Measurements from ENCODE around the gene SLC2A10. TPM values are rescaled to one million over a fixed set of nuclear protein-coding genes. Genes with fewer than 3 reads are reported as not detected.

SLC2A10 gene
- total RNA-seq, 1 experiment from 2014 or later, result not detected

- ChIA-PET CTCF (no interaction called here), POLR2A (ENCODE audit: low non-redundant PET) (no interaction called here)
- DNase-seq (ENCODE audit: low spot score), result no peak
- no peaks in the 10 kb centered on the region for H3K9me3 ChIP-seq (ENCODE audit: low read depth, low read length, poor library complexity, severe bottlenecking)
- H3K4me1 ChIP-seq (ENCODE audit: insufficient read depth, low read length, poor library complexity, severe bottlenecking), result no peaks in the 10 kb centered on the region
- no peak overlapping the region for H3K27ac ChIP-seq (ENCODE audit: low read depth, low read length, poor library complexity, severe bottlenecking)
- H3K27me3 ChIP-seq (replicated peaks; ENCODE audit: insufficient read depth, low read depth, low read length, poor library complexity), result peaks cover 13% of the 10 kb centered on the region
- no peak overlapping the region for H3K4me3 ChIP-seq (ENCODE audit: low read depth, low read length, poor library complexity, severe bottlenecking)
- intact Hi-C loops (cut with micrococcal nuclease; ENCODE audit: unreplicated experiment), result no loop called here
- TF ChIP-seq, protein P1, sequence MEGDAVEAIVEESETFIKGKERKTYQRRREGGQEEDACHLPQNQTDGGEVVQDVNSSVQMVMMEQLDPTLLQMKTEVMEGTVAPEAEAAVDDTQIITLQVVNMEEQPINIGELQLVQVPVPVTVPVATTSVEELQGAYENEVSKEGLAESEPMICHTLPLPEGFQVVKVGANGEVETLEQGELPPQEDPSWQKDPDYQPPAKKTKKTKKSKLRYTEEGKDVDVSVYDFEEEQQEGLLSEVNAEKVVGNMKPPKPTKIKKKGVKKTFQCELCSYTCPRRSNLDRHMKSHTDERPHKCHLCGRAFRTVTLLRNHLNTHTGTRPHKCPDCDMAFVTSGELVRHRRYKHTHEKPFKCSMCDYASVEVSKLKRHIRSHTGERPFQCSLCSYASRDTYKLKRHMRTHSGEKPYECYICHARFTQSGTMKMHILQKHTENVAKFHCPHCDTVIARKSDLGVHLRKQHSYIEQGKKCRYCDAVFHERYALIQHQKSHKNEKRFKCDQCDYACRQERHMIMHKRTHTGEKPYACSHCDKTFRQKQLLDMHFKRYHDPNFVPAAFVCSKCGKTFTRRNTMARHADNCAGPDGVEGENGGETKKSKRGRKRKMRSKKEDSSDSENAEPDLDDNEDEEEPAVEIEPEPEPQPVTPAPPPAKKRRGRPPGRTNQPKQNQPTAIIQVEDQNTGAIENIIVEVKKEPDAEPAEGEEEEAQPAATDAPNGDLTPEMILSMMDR (conservative IDR thresholded peaks at IDR 0.05; ENCODE audit: low read depth, low read length), result no peak
- TF ChIP-seq EZH2 (IDR thresholded peaks at IDR 0.05; ENCODE audit: borderline replicate concordance, low read depth, low read length, poor library complexity, severe bottlenecking), result no peak
- H3K36me3 ChIP-seq (ENCODE audit: insufficient read depth, low read length, poor library complexity, severe bottlenecking), result no peaks in the 10 kb centered on the region
- no TSS peak for BruUV-seq (replicated peaks)
Observed at GRCh38 chr20:46775806-46776205, 66.4 kb downstream of the SLC2A10 start.

- POLR2A ChIA-PET (ENCODE audit: low non-redundant PET), result no interaction called here
- H3K9me3 ChIP-seq (ENCODE audit: low read depth, low read length, poor library complexity, severe bottlenecking), result no peaks in the 10 kb centered on the region
- H3K36me3 ChIP-seq (ENCODE audit: insufficient read depth, low read length, poor library complexity, severe bottlenecking), result no peaks in the 10 kb centered on the region
- CTCF ChIA-PET, result no interaction called here
- no peak for DNase-seq (ENCODE audit: low spot score)
- intact Hi-C loops (cut with micrococcal nuclease; ENCODE audit: unreplicated experiment), result no loop called here
- TF ChIP-seq, protein P1 (conservative IDR thresholded peaks at IDR 0.05; ENCODE audit: low read depth, low read length), result no peak
- no peak for TF ChIP-seq EZH2 (IDR thresholded peaks at IDR 0.05; ENCODE audit: borderline replicate concordance, low read depth, low read length, poor library complexity, severe bottlenecking)
- H3K27me3 ChIP-seq (replicated peaks; ENCODE audit: insufficient read depth, low read depth, low read length, poor library complexity), result peaks cover 13% of the 10 kb centered on the region
- BruUV-seq (replicated peaks), result no TSS peak
- H3K27ac ChIP-seq (ENCODE audit: low read depth, low read length, poor library complexity, severe bottlenecking), result no peak overlapping the region
- no peaks in the 10 kb centered on the region for H3K4me1 ChIP-seq (ENCODE audit: insufficient read depth, low read length, poor library complexity, severe bottlenecking)
- H3K4me3 ChIP-seq (ENCODE audit: low read depth, low read length, poor library complexity, severe bottlenecking), result no peak overlapping the region
Observed at GRCh38 chr20:46777331-46777730, 67.9 kb downstream of the SLC2A10 start.

- H3K27ac ChIP-seq (ENCODE audit: low read depth, low read length, poor library complexity, severe bottlenecking), result no peak overlapping the region
- TF ChIP-seq, protein P1 (conservative IDR thresholded peaks at IDR 0.05; ENCODE audit: low read depth, low read length), result no peak
- TF ChIP-seq EZH2 (IDR thresholded peaks at IDR 0.05; ENCODE audit: borderline replicate concordance, low read depth, low read length, poor library complexity, severe bottlenecking), result no peak
- DNase-seq (ENCODE audit: low spot score), result no peak
- peaks cover 6% of the 10 kb centered on the region for H3K27me3 ChIP-seq (replicated peaks; ENCODE audit: insufficient read depth, low read depth, low read length, poor library complexity)
- no peaks in the 10 kb centered on the region for H3K36me3 ChIP-seq (ENCODE audit: insufficient read depth, low read length, poor library complexity, severe bottlenecking)
- no TSS peak for BruUV-seq (replicated peaks)
- POLR2A ChIA-PET (ENCODE audit: low non-redundant PET), result no interaction called here
- intact Hi-C loops (cut with micrococcal nuclease; ENCODE audit: unreplicated experiment), result no loop called here
- CTCF ChIA-PET, result no interaction called here
- H3K4me1 ChIP-seq (ENCODE audit: insufficient read depth, low read length, poor library complexity, severe bottlenecking), result no peaks in the 10 kb centered on the region
- no peaks in the 10 kb centered on the region for H3K9me3 ChIP-seq (ENCODE audit: low read depth, low read length, poor library complexity, severe bottlenecking)
- no peak overlapping the region for H3K4me3 ChIP-seq (ENCODE audit: low read depth, low read length, poor library complexity, severe bottlenecking)
Observed at GRCh38 chr20:46779831-46780230, 70.4 kb downstream of the SLC2A10 start.
